NT2/D1 (cell line): ENCODE measurements around the gene PFN3.

Source experiments
- SUZ12 ChIP-seq: IDR thresholded peaks from 2 replicates; pipeline ENCODE4 v1.6.1; 2011; ENCODE audit not compliant: insufficient read length, insufficient read depth; ENCODE audit errors: extremely low read depth
- ZNF274 ChIP-seq: IDR thresholded peaks from 2 replicates; pipeline ENCODE4 v1.6.1; 2011; ENCODE audit warnings: mild to moderate bottlenecking, low read depth, low read length

DNA sequence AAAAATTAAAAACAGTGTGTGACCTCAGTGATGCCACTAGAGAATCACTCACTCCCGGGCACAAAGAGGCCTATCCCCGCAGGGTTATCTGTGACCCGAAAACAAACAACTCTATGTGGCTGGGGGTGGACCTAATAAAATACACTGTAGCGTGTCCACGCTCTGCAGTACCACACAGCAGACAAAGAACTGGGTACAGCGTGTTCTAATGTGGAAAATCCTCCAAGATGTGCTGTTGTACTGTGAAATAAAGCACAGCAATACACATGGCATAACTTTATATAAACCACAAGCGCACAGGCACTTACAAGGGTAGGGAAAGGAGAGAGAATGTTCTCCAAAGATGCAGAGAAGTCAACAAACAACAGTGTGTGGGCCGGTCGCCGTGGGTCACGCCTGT, 24.4 kb downstream of the PFN3 start:
- TF ChIP-seq ZNF274 (no peak), SUZ12 (no peak)
